ENCODE results near the gene FKBP10. TPM values are rescaled to one million over a fixed set of nuclear protein-coding genes. Genes with fewer than 3 reads are reported as not detected.

The FKBP10 gene
- polyA plus RNA-seq, 1 of the 3 experiments (the other 2 are of a cell fraction): 360 TPM

DNA sequence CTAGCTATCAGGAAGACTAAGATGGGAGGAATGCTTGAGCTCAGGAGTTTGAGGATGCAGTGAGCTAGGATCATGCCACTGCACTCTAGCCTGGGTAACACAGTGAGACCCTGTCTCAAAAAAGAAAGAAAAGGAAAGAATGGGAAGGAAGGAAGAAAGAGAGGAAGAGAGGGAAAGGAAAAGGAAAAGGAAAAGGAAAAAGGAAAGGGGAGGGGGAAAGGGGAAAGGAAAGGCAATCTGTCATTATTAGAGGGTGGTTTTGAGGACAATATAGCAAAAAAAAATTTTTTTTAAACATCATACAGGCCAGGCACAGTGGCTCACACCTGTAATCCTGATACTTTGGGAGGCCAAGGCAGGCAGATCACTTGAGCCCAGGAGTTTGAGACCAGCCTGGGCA lies 46.7 kb upstream of the FKBP10 start:
- H4K20me1 ChIP-seq (ENCODE audit: insufficient read depth): no peaks in the 10 kb centered on the region
- H2AFZ ChIP-seq (ENCODE audit: low read depth): no peak overlapping the region
- ChIA-PET CTCF (interaction anchor here (0.8 kb wide), 1 partner anchor 36 kb away, joined by 4 read pairs; no protein-coding TSS in a partner anchor), POLR2A (no interaction called here)
- H3K4me1 ChIP-seq (ENCODE audit: control insufficient read depth in 1 of 2, insufficient read depth in 2 of 2, low read depth in 1 of 2, low read length in 1 of 2): peaks cover 0 to 5% of the 10 kb centered on the region in 2 experiments; a peak in 1 of 4 replicates
- no peaks in the 10 kb centered on the region for H3K79me2 ChIP-seq (ENCODE audit: insufficient read depth)
- no peaks in the 10 kb centered on the region for H3K9me3 ChIP-seq
- H3K36me3 ChIP-seq (replicated peaks in 1 of 2; ENCODE audit: control insufficient read depth in 1 of 2, insufficient read depth in 2 of 2, low read length in 1 of 2): peaks cover 0 to 12% of the 10 kb centered on the region in 2 experiments
- peaks cover 3% of the 10 kb centered on the region for H3F3A ChIP-seq (replicated peaks; ENCODE audit: insufficient read depth)
- no peaks in the 10 kb centered on the region for H3K9me2 ChIP-seq
- H3K27ac ChIP-seq (ENCODE audit: low read depth in 2 of 2, low read length in 1 of 2): no peak overlapping the region
- no peaks in the 10 kb centered on the region for H3K27me3 ChIP-seq (ENCODE audit: insufficient read depth)
- no peak overlapping the region for H3K4me2 ChIP-seq
- TF ChIP-seq FOXM1 (IDR thresholded peaks at IDR 0.05; ENCODE audit: low read depth) (no peak), REST (IDR thresholded peaks at IDR 0.05; ENCODE audit: low read depth, low read length) (no peak), GATA2 (CRISPR knock-in tag; IDR thresholded peaks at IDR 0.05) (no peak), SIN3A (IDR thresholded peaks at IDR 0.05; ENCODE audit: borderline replicate concordance, low read depth, low read length) (no peak), MEF2A (IDR thresholded peaks at IDR 0.05; ENCODE audit: borderline replicate concordance, low read depth) (no peak), EZH2phosphoT487 (IDR thresholded peaks at IDR 0.05; ENCODE audit: borderline replicate concordance, low read depth) (no peak), GABPA (IDR thresholded peaks at IDR 0.05; ENCODE audit: low read depth) (no peak), FOSL2 (IDR thresholded peaks at IDR 0.05; ENCODE audit: borderline replicate concordance, low read depth) (no peak), TCF12 (IDR thresholded peaks at IDR 0.05) (no peak), ELF1 (IDR thresholded peaks at IDR 0.05) (no peak)
- TF ChIP-seq, protein P1, sequence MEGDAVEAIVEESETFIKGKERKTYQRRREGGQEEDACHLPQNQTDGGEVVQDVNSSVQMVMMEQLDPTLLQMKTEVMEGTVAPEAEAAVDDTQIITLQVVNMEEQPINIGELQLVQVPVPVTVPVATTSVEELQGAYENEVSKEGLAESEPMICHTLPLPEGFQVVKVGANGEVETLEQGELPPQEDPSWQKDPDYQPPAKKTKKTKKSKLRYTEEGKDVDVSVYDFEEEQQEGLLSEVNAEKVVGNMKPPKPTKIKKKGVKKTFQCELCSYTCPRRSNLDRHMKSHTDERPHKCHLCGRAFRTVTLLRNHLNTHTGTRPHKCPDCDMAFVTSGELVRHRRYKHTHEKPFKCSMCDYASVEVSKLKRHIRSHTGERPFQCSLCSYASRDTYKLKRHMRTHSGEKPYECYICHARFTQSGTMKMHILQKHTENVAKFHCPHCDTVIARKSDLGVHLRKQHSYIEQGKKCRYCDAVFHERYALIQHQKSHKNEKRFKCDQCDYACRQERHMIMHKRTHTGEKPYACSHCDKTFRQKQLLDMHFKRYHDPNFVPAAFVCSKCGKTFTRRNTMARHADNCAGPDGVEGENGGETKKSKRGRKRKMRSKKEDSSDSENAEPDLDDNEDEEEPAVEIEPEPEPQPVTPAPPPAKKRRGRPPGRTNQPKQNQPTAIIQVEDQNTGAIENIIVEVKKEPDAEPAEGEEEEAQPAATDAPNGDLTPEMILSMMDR (IDR thresholded peaks at IDR 0.05): no peak
- DNase-seq: no peak
- H3K9ac ChIP-seq: no peak overlapping the region
- H3K4me3 ChIP-seq (ENCODE audit: low read depth in 2 of 2, low read length in 1 of 2): no peak overlapping the region
